Astrocyte (in vitro differentiated cells and primary cell): ENCODE data around the gene NANOS2. TPM values are rescaled to one million over a fixed set of nuclear protein-coding genes. Genes with fewer than 3 reads are reported as not detected.
A peak's percentile ranks its signal among the peaks of the same experiment; 100 is the strongest.

Source experiments
- DNase-seq: peaks from one replicate; pipeline ENCODE4 v3.0.0-alpha.2; 2010; ENCODE audit warnings: low read depth
- FAIRE-seq: peaks from 2 replicates; lab custom pipeline; 2011; peaks lifted over from hg19 to GRCh38; lab: Jason Lieb, UNC
- H2AFZ ChIP-seq: 2 replicates; pipeline ENCODE4 v1.6.0; 2012; ENCODE audit warnings: low read depth, low read length, inconsistent platforms
- H3K27ac ChIP-seq: 2 replicates; pipeline ENCODE4 v1.5.1; 2011; ENCODE audit warnings: low read depth, low read length, inconsistent platforms
- H3K27me3 ChIP-seq: 2 replicates; pipeline ENCODE4 v1.6.0; 2011; ENCODE audit warnings: low read length, inconsistent platforms; ENCODE audit not compliant: insufficient read depth
- H3K36me3 ChIP-seq: 2 replicates; pipeline ENCODE4 v1.5.1; 2011; ENCODE audit warnings: low read length, inconsistent platforms; ENCODE audit not compliant: insufficient read depth
- H3K4me1 ChIP-seq: 2 replicates; pipeline ENCODE4 v1.5.1; 2011; ENCODE audit warnings: low read length, inconsistent platforms; ENCODE audit not compliant: insufficient read depth
- H3K4me2 ChIP-seq: 2 replicates; pipeline ENCODE4 v1.6.0; 2012; ENCODE audit warnings: low read length, inconsistent platforms
- H3K4me3 ChIP-seq: 2 replicates; pipeline ENCODE4 v1.5.1; 2011; ENCODE audit warnings: low read depth, mild to moderate bottlenecking, low read length, inconsistent platforms; ENCODE audit not compliant: insufficient read depth
- H3K79me2 ChIP-seq: 2 replicates; pipeline ENCODE4 v1.6.0; 2012; ENCODE audit warnings: mild to moderate bottlenecking, low read length, inconsistent platforms; ENCODE audit not compliant: insufficient read depth
- H3K9ac ChIP-seq: 2 replicates; pipeline ENCODE4 v1.6.0; 2012; ENCODE audit warnings: mild to moderate bottlenecking, low read length, inconsistent platforms
- H3K9me3 ChIP-seq: 2 replicates; pipeline ENCODE4 v1.5.1; 2012; ENCODE audit warnings: low read depth, mild to moderate bottlenecking, low read length, inconsistent platforms; ENCODE audit not compliant: insufficient read depth
- H4K20me1 ChIP-seq: 2 replicates; pipeline ENCODE4 v1.6.0; 2012; ENCODE audit warnings: low read length, inconsistent platforms; ENCODE audit not compliant: insufficient read depth
- H3K27ac Mint-ChIP-seq: one replicate; pipeline ENCODE4 v1.8.0; 2021; ENCODE audit warnings: mild to moderate bottlenecking, mixed read lengths; ENCODE audit not compliant: unreplicated experiment
- H3K27me3 Mint-ChIP-seq: one replicate; pipeline ENCODE4 v1.8.0; 2021; ENCODE audit warnings: low read depth, mixed read lengths; ENCODE audit not compliant: unreplicated experiment
- H3K36me3 Mint-ChIP-seq: one replicate; pipeline ENCODE4 v1.8.0; 2021; ENCODE audit warnings: low read depth, mixed read lengths; ENCODE audit not compliant: unreplicated experiment
- H3K4me1 Mint-ChIP-seq: one replicate; pipeline ENCODE4 v1.8.0; 2021; ENCODE audit warnings: low read depth, mixed read lengths; ENCODE audit not compliant: unreplicated experiment
- H3K4me3 Mint-ChIP-seq: one replicate; pipeline ENCODE4 v1.8.0; 2021; ENCODE audit warnings: mild to moderate bottlenecking, moderate library complexity, mixed read lengths; ENCODE audit not compliant: unreplicated experiment
- H3K9me3 Mint-ChIP-seq: one replicate; pipeline ENCODE4 v1.8.0; 2021; ENCODE audit warnings: mild to moderate bottlenecking, mixed read lengths; ENCODE audit not compliant: unreplicated experiment
- EZH2 ChIP-seq: IDR thresholded peaks from 2 replicates; pipeline ENCODE4 v1.6.1; 2012; ENCODE audit warnings: mild to moderate bottlenecking, low read length, inconsistent platforms; ENCODE audit not compliant: insufficient read depth
- total RNA-seq: library from RNA; stranded (reverse); gene quantifications from 2 replicates; pipeline ENCODE4 v1.2.1, GENCODE V29; 2021
- TF ChIP-seq, protein P1 (sequence below): IDR thresholded peaks from 2 replicates; pipeline ENCODE4 v1.5.1; 2011; ENCODE audit warnings: low read depth, mild to moderate bottlenecking, inconsistent platforms, low read length, moderate library complexity; ENCODE audit not compliant: insufficient read depth

NANOS2 gene
- total RNA-seq, 1 donor from 2014 or later: not detected

DNA sequence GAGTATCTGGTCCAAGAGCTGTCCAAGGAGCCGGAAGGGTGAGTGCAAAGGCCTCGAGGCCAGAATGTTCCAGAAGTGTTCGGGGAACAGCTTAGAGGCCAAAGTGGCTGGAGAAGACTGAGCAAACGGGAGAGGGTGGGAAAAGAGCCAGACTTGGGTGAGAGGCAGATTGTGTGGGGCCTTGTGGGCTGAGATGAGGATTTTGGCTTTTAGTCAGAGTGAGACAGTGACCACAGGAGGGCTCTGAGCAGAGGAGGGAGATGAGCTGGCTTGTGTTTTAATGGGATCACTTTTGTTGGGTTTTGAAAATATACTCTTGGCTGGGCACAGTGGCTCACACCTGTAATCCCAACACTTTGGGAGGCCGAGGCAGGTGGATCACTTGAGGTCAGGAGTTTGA is 5.6 kb downstream of the NANOS2 start:
- H3K4me1 Mint-ChIP-seq: peaks cover 7% of the 10 kb centered on the region
- H3K4me3 Mint-ChIP-seq: no peak overlapping the region
- TF ChIP-seq, protein P1, sequence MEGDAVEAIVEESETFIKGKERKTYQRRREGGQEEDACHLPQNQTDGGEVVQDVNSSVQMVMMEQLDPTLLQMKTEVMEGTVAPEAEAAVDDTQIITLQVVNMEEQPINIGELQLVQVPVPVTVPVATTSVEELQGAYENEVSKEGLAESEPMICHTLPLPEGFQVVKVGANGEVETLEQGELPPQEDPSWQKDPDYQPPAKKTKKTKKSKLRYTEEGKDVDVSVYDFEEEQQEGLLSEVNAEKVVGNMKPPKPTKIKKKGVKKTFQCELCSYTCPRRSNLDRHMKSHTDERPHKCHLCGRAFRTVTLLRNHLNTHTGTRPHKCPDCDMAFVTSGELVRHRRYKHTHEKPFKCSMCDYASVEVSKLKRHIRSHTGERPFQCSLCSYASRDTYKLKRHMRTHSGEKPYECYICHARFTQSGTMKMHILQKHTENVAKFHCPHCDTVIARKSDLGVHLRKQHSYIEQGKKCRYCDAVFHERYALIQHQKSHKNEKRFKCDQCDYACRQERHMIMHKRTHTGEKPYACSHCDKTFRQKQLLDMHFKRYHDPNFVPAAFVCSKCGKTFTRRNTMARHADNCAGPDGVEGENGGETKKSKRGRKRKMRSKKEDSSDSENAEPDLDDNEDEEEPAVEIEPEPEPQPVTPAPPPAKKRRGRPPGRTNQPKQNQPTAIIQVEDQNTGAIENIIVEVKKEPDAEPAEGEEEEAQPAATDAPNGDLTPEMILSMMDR: no peak
- TF ChIP-seq EZH2: no peak
- Histone ChIP-seq H4K20me1 (no peaks in the 10 kb centered on the region), H3K27ac (no peak overlapping the region), H3K27me3 (no peaks in the 10 kb centered on the region), H3K79me2 (no peaks in the 10 kb centered on the region), H3K9ac (no peak overlapping the region), H3K4me2 (no peak overlapping the region), H2AFZ (no peak overlapping the region), H3K4me1 (no peaks in the 10 kb centered on the region), H3K4me3 (no peak overlapping the region), H3K9me3 (no peaks in the 10 kb centered on the region), H3K36me3 (no peaks in the 10 kb centered on the region)
- H3K27me3 Mint-ChIP-seq: peaks cover 11% of the 10 kb centered on the region
- FAIRE-seq: no peak
- no peak overlapping the region for H3K27ac Mint-ChIP-seq
- no peak for DNase-seq
- no peaks in the 10 kb centered on the region for H3K9me3 Mint-ChIP-seq
- H3K36me3 Mint-ChIP-seq: no peaks in the 10 kb centered on the region

GRCh38 chr19:45906221-45906620 is 8.4 kb downstream of the NANOS2 start:
- no peak overlapping the region for H3K27ac ChIP-seq
- no peak overlapping the region for H3K4me3 ChIP-seq
- Mint-ChIP-seq H3K4me3 (no peak overlapping the region), H3K9me3 (no peaks in the 10 kb centered on the region), H3K4me1 (peaks cover 7% of the 10 kb centered on the region), H3K27me3 (peaks cover 8% of the 10 kb centered on the region), H3K27ac (no peak overlapping the region), H3K36me3 (no peaks in the 10 kb centered on the region)
- TF ChIP-seq, protein P1: no peak
- no peak for TF ChIP-seq EZH2
- FAIRE-seq (no peak), DNase-seq (no peak)
- peaks cover 3% of the 10 kb centered on the region for H3K4me1 ChIP-seq
- H2AFZ ChIP-seq: peak overlapping the region; percentile 18
- H3K36me3 ChIP-seq: no peaks in the 10 kb centered on the region
- H3K4me2 ChIP-seq: no peak overlapping the region
- no peaks in the 10 kb centered on the region for H3K27me3 ChIP-seq
- no peaks in the 10 kb centered on the region for H3K79me2 ChIP-seq
- no peaks in the 10 kb centered on the region for H3K9me3 ChIP-seq
- no peaks in the 10 kb centered on the region for H4K20me1 ChIP-seq
- H3K9ac ChIP-seq: no peak overlapping the region

GRCh38 chr19:45905011-45905410 is 9.6 kb downstream of the NANOS2 start:
- peaks cover 1% of the 10 kb centered on the region for H3K79me2 ChIP-seq
- H3K9ac ChIP-seq: no peak overlapping the region
- H2AFZ ChIP-seq: no peak overlapping the region
- H3K36me3 ChIP-seq: no peaks in the 10 kb centered on the region
- TF ChIP-seq, protein P1: no peak
- TF ChIP-seq EZH2: no peak
- peaks cover 12% of the 10 kb centered on the region for H3K4me1 Mint-ChIP-seq
- H3K4me3 Mint-ChIP-seq: no peak overlapping the region
- no peaks in the 10 kb centered on the region for H3K9me3 ChIP-seq
- no peak for FAIRE-seq
- peaks cover 11% of the 10 kb centered on the region for H4K20me1 ChIP-seq
- peaks cover 9% of the 10 kb centered on the region for H3K4me1 ChIP-seq
- DNase-seq: no peak
- H3K4me3 ChIP-seq: no peak overlapping the region
- H3K36me3 Mint-ChIP-seq: peaks cover 7% of the 10 kb centered on the region
- H3K4me2 ChIP-seq: no peak overlapping the region
- H3K27me3 Mint-ChIP-seq: peaks cover 2% of the 10 kb centered on the region
- H3K9me3 Mint-ChIP-seq: no peaks in the 10 kb centered on the region
- H3K27ac Mint-ChIP-seq: no peak overlapping the region
- no peak overlapping the region for H3K27ac ChIP-seq
- H3K27me3 ChIP-seq: no peaks in the 10 kb centered on the region
